Smooth muscle cell (in vitro differentiated cells): ENCODE data around the gene IL36G. TPM values are rescaled to one million over a fixed set of nuclear protein-coding genes. Genes with fewer than 3 reads are reported as not detected.

Source experiments
- DNase-seq: peaks from one replicate; lab custom pipeline; 2025; ENCODE audit not compliant: unreplicated experiment; lab: John Stamatoyannopoulos, UW
- H2AFZ ChIP-seq: fragments of 200-600 bp; sonication (generic); 2 replicates; pipeline ENCODE4 v1.6.0; 2016; ENCODE audit warnings: antibody characterized with exemption, low read depth, mild to moderate bottlenecking
- H3F3A ChIP-seq: fragments of 200-600 bp; sonication (generic); 2 replicates; pipeline ENCODE4 v1.6.0; 2017; ENCODE audit warnings: antibody characterized with exemption, low read depth
- H3K27ac ChIP-seq: fragments of 200-600 bp; sonication (generic); 2 replicates; pipeline ENCODE4 v1.5.1; 2016; ENCODE audit warnings: low read depth, mild to moderate bottlenecking
- H3K27me3 ChIP-seq: fragments of 200-600 bp; sonication (generic); 2 replicates; pipeline ENCODE4 v1.6.1; 2016; ENCODE audit warnings: low read depth, mild to moderate bottlenecking
- H3K36me3 ChIP-seq: fragments of 200-600 bp; sonication (generic); 2 replicates; pipeline ENCODE4 v1.5.1; 2016; ENCODE audit warnings: low read depth
- H3K4me1 ChIP-seq: fragments of 200-600 bp; sonication (generic); 2 replicates; pipeline ENCODE4 v1.5.1; 2016; ENCODE audit warnings: low read depth
- H3K4me2 ChIP-seq: fragments of 200-600 bp; sonication (generic); 2 replicates; pipeline ENCODE4 v1.6.0; 2016; ENCODE audit warnings: mild to moderate bottlenecking
- H3K4me3 ChIP-seq: fragments of 200-600 bp; sonication (generic); 2 replicates; pipeline ENCODE4 v1.5.1; 2016; ENCODE audit warnings: mild to moderate bottlenecking
- H3K79me2 ChIP-seq: fragments of 200-600 bp; sonication (generic); 2 replicates; pipeline ENCODE4 v1.6.0; 2016; ENCODE audit warnings: low read depth, mild to moderate bottlenecking
- H3K9ac ChIP-seq: fragments of 200-600 bp; sonication (generic); 2 replicates; pipeline ENCODE4 v1.6.0; 2016; ENCODE audit warnings: low read depth
- H3K9me3 ChIP-seq: fragments of 200-600 bp; sonication (generic); replicated peaks from 2 replicates; pipeline ENCODE4 v1.5.1; 2016; ENCODE audit warnings: low read depth
- H4K20me1 ChIP-seq: fragments of 200-600 bp; sonication (generic); 2 replicates; pipeline ENCODE4 v1.6.0; 2016; ENCODE audit warnings: low read depth
- WGBS: methylation state at CpG from one replicate; pipeline ENCODE4 v1.1.7; 2016; ENCODE audit warnings: low lambda C conversion rate; 5-methylcytosine and 5-hydroxymethylcytosine counted together
- polyA plus RNA-seq: library from polyadenylated mRNA; unstranded; fragments of >200 nt; fragmentation: Nextera tagmentation; extraction: Ambion mirVana; gene quantifications from 2 replicates; pipeline ENCODE4 v1.2.1, GENCODE V29; 2016
- total RNA-seq: library from RNA; depleted of rRNA; stranded (reverse); fragments of >200 nt; gene quantifications from 2 replicates; pipeline ENCODE4 v1.2.3, GENCODE V29; 2014
- TF ChIP-seq, protein P1 (sequence below): fragments of 200-600 bp; sonication (generic); IDR thresholded peaks from 2 replicates; pipeline ENCODE4 v1.5.1; 2017; ENCODE audit warnings: borderline replicate concordance, mild to moderate bottlenecking, antibody characterized with exemption; ENCODE audit not compliant: insufficient read depth, poor library complexity, severe bottlenecking

Gene IL36G
- total and polyA plus RNA-seq, 2 experiments from 2014 or later = 0.22 to 1.1 TPM

DNA sequence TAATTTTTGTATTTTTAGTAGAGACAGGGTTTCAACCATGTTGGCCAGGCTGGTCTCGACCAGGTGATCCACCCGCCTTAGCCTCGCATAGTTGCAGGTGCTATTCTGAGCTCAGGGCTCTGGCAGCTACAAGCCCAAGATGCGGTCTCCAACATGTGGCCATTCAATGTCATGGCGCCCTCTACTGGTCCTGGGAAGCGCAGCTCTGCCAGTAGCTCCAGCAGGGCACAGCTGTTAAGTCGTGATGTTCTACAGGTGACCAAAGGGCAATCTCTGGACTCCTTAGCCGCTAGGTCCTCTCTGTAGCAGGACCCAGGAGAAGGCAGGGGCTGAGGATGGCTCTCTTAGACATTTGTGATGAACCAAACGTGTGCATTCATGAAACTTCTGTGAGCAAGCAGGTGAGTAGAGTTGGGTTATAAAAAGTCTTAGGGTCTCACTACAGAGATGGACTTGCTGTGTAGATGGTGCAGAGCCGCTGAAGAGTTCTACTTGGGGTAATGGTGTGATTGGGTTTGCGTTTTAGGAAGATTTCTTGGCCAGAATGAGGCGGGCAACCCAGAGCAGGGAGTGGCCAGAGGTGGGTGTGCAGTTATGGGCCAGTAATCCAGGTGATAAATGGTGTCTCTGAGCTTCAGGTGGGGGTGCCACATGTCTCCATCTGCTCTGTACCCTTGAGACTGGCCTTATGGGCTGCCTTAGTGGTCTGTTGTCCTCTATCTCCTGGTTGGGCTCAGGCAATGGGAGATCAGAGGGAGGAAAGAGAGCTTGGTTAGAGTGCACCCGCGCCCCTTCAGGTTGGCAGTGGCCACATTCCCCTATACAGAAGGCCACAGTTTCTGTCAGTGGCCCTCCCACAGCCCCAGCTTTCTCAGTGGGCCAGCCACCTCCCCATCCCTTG, 35.8 kb upstream of the IL36G start:
- Histone ChIP-seq H4K20me1 (no peaks in the 10 kb centered on the region), H3K79me2 (no peaks in the 10 kb centered on the region), H3F3A (no peaks in the 10 kb centered on the region), H3K4me1 (no peaks in the 10 kb centered on the region), H3K4me3 (no peak overlapping the region), H3K9ac (no peak overlapping the region), H3K4me2 (no peak overlapping the region), H3K9me3 (peaks cover 9% of the 10 kb centered on the region), H3K36me3 (no peaks in the 10 kb centered on the region), H3K27me3 (peaks cover 4% of the 10 kb centered on the region), H3K27ac (no peak overlapping the region), H2AFZ (no peak overlapping the region)
- TF ChIP-seq, protein P1, sequence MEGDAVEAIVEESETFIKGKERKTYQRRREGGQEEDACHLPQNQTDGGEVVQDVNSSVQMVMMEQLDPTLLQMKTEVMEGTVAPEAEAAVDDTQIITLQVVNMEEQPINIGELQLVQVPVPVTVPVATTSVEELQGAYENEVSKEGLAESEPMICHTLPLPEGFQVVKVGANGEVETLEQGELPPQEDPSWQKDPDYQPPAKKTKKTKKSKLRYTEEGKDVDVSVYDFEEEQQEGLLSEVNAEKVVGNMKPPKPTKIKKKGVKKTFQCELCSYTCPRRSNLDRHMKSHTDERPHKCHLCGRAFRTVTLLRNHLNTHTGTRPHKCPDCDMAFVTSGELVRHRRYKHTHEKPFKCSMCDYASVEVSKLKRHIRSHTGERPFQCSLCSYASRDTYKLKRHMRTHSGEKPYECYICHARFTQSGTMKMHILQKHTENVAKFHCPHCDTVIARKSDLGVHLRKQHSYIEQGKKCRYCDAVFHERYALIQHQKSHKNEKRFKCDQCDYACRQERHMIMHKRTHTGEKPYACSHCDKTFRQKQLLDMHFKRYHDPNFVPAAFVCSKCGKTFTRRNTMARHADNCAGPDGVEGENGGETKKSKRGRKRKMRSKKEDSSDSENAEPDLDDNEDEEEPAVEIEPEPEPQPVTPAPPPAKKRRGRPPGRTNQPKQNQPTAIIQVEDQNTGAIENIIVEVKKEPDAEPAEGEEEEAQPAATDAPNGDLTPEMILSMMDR = peak; percentile 91
- WGBS = 30% methylated on average over 14 of the region's 14 CpGs
- peak; percentile 38 for DNase-seq

DNA sequence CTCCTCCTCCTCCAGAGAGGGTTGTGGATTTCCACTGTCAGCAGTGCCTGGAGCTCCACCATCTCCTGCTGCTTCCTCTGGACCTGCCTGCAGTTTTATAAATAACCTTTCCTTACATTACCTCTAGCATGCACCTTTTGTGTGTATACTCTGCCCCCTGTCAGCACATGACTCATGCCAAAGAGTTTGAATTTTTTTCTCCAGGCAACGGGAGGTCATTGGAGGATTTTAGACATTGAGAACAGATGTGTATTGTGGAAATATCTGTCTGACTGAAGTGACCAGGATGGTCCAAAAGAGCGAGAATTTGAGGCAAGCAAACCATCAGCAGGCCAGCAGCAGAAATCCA, 35.2 kb upstream of the IL36G start:
- H3K79me2 ChIP-seq = no peaks in the 10 kb centered on the region
- no peaks in the 10 kb centered on the region for H3K4me1 ChIP-seq
- TF ChIP-seq, protein P1 = no peak
- H3K9ac ChIP-seq = no peak overlapping the region
- no peak overlapping the region for H3K4me3 ChIP-seq
- H3K4me2 ChIP-seq = no peak overlapping the region
- peaks cover 9% of the 10 kb centered on the region for H3K9me3 ChIP-seq
- no peak overlapping the region for H3K27ac ChIP-seq
- H4K20me1 ChIP-seq = no peaks in the 10 kb centered on the region
- H3K27me3 ChIP-seq = peaks cover 8% of the 10 kb centered on the region
- 70% methylated on average over 2 of the region's 2 CpGs for WGBS
- no peaks in the 10 kb centered on the region for H3K36me3 ChIP-seq
- H2AFZ ChIP-seq = no peak overlapping the region
- H3F3A ChIP-seq = no peaks in the 10 kb centered on the region
- DNase-seq = no peak

DNA sequence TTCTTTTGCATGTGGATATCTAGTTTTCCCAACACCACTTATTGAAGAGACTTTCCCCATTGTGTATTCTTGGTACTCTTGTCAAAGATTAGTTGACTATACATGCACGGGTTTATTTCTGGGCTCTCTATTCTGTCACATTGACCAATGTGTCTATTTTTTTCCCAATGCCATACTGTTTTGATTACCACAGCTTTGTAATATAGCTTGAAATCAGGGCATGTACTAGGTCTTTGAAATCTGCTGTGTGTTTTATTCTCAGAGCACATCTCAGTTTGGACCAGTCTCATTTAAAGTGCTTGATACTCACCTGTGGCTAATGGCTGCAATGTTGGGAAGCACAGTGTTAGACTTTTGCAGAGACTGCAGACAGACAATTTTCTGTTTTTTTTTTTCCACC, 32.8 kb upstream of the IL36G start:
- no peak overlapping the region for H2AFZ ChIP-seq

More for the DNA sequence above, 32.8 kb upstream of the IL36G start:
- DNase-seq = no peak
- no peak overlapping the region for H3K9ac ChIP-seq
- TF ChIP-seq, protein P1 = no peak
- H3F3A ChIP-seq = no peaks in the 10 kb centered on the region
- H3K4me3 ChIP-seq = no peak overlapping the region
- H3K79me2 ChIP-seq = no peaks in the 10 kb centered on the region
- peaks cover 32% of the 10 kb centered on the region for H3K27me3 ChIP-seq
- no peaks in the 10 kb centered on the region for H3K4me1 ChIP-seq
- H3K27ac ChIP-seq = no peak overlapping the region
- no peak overlapping the region for H3K4me2 ChIP-seq
- peaks cover 9% of the 10 kb centered on the region for H3K9me3 ChIP-seq
- WGBS = 94% methylated on average over 1 of the region's 1 CpG
- H4K20me1 ChIP-seq = no peaks in the 10 kb centered on the region
- H3K36me3 ChIP-seq = no peaks in the 10 kb centered on the region
